AG20443 (cell line): Measurements from ENCODE around the gene PITPNC1.
"Not testable (repeated sequence)": the region's sequence is repeated elsewhere in the genome, so short reads cannot be mapped to it uniquely, and the experiment has no call there.

Source experiments
- DNase-seq: peaks from one replicate; pipeline ENCODE4 v3.0.0; 2012; ENCODE audit warnings: low spot score, mixed read lengths

Gene PITPNC1

DNA sequence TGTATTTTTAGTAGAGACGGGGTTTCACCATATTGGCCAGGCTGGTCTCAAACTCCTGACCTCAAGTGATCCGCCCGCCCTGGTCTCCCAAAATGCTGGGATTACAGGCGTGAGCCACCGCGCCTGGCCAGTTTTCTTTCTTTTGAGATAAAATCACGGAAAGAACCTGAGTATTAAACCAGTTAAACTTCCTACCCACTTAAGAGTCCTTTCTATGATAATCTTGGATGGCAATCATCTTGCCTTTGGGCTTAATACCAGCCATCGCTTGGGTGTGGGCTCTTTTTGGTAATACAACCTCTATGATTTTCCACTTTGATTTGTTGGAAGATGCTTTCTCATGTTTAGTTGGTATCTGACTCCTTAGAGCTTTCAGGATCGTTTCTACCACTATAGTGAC, 24.0 kb downstream of the PITPNC1 start:
- DNase-seq = no peak

GRCh38 chr17:67401598-67402504, 24.8 kb downstream of the PITPNC1 start:
- DNase-seq = no peak

GRCh38 chr17:67403065-67403464, 26.0 kb downstream of the PITPNC1 start:
- no peak for DNase-seq

DNA sequence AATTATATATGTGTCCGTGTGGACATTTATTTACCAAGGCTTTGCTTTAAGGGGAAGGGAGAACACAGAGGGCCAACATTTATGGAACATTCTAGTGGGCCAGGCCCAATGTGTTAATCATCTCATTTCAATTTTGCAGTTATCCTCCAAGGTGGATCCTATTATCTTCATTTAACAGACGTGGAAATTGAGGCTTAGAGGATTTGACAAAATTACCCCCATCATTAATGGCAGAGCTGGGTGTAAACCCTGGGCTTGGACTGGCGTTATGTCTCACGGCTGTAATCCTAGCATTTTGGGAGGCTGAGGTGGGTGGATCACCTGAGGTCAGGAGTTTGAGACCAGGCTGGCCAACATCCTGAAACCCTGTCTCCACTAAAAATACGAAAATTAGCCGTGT, 26.4 kb downstream of the PITPNC1 start:
- DNase-seq = no peak

DNA sequence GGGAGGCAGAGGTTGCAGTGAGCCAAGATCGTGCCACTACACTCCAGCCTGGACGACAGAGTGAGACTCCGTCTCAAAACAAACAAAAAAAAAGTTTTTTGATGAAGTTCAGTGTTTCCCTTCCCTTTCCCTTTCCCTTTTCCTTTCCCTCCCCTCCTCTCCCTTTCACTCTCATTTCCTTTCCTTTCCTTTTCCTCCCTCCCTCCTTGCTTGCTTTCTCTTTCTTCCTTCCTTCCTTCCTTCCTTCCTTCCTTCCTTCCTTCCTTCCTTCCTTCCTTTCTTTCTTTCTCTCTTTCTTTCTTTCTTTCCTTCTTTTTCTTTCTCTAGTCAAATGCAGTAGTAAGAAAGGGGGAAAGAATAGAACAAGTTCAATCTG, 31.4 kb downstream of the PITPNC1 start:
- not testable (repeated sequence) for DNase-seq

- no peak for DNase-seq
Measured at GRCh38 chr17:67411397-67411796, 34.3 kb downstream of the PITPNC1 start.

DNA sequence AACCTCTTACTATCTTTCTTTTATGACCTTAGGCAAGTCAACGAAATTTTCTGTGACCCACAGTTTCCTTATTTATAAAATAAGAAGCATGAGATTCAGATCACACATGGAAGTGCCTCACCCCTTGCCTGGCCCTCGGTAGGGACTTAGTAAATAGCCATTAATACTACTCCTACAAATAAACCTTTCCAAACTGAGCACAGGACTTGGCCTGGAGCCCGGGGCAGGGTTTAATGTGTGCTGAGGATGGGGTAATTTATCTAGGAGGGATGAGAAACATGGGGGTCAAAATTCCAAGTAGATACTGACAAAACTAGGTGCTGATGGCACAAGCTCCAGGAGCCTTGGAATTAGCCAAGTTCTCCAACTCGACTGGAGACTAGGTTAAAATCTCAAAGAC, 35.0 kb downstream of the PITPNC1 start:
- no peak for DNase-seq

- DNase-seq = no peak
Measured at GRCh38 chr17:67412941-67413340, 35.9 kb downstream of the PITPNC1 start.

- DNase-seq = no peak
Measured at GRCh38 chr17:67413388-67413787, 36.3 kb downstream of the PITPNC1 start.

DNA sequence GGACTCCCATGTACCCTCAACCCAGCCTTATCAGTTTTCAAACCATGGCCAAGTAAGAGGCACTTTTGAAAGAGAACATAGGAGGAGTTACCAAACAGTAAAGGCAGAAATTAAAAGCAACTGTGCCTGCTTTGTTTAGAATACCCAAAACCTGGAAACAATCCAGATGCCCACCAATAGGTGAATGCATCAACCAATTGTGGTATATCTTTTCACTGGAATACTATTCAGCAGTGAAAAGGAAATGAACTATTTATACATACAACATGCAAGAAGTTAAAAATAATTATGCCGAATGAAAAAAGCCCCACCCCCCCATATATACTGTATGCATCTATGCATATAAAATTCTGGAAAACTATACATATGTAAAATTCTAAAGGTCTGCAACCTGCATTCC, 37.0 kb downstream of the PITPNC1 start:
- no peak for DNase-seq

DNA sequence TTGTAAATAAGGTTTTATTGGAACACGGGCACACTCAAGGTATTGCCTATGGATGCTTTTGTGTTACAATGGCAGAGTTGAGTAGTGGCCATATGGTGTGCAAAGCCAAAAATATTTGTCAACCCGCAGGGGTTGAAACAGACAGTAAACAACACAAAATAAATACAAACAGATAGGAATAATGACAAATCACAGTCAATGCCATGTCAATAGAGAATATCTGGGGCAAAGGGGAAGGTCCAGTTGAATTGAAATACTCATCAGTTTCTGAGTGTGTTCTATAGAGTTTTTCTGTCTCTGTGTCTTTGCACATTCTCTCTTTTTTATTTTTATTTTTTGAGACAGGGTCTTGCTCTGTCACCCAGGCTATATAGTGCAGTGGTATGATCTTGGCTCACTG, 37.5 kb downstream of the PITPNC1 start:
- no peak for DNase-seq

DNA sequence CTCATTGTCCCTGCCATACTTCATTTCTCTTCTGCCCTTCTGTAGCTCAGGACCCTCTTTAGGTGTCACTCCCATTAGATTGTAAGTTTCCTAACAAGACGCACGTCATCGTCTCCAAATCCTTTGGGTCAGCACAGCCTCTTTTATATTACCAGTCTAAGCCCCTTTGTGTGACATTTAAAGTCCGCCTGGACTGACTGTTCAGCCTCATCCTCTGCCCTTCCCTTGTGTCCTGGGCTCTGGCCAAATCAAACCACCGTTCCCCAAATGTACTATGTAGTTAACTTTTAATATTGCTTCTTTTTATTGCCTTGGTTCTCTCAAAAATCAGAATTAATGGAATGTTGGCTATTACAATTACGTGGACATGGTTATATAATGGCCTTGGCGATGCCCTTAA, 38.2 kb downstream of the PITPNC1 start:
- DNase-seq = no peak

DNA sequence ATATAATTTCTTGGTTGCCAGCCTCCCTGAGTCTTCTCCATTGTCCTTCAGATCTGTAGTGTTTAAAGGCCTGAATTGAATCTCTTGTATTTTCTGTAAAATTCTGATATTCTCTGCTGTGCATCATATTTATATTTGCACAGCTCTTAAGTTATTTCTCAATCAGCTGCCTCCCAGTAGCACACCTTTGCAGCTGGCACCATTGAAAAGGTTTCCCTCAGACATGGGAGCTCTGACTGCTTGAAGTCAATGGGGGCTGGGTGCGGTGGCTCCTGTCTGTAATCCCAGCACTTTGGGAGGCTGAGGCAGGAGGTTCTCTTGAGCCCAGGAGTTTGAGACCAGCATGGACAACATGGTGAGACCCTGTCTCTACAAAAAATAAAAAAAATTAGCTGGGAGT, 40.4 kb downstream of the PITPNC1 start:
- DNase-seq = no peak

DNA sequence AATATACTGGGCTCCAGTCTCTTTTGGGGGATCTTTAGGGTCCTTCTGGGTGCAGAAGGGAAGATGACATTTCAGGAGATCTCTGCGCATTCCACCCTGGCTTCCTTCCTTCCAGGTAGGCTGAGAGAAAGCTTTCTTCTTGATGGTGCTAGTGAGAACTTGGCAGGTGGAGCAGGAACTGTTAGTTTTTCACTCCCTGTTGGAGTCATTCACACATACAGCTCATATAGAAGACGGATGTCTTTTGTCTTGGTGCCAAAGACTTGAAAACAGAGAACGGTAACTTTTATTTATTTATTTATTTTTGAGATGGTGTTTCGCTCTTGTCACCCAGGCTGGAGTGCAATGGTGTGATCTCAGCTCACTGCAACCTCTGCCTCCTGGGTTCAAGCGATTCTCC, 43.9 kb downstream of the PITPNC1 start:
- DNase-seq = no peak

GRCh38 chr17:67421869-67422273, 44.8 kb downstream of the PITPNC1 start:
- peak; percentile 85 for DNase-seq

DNA sequence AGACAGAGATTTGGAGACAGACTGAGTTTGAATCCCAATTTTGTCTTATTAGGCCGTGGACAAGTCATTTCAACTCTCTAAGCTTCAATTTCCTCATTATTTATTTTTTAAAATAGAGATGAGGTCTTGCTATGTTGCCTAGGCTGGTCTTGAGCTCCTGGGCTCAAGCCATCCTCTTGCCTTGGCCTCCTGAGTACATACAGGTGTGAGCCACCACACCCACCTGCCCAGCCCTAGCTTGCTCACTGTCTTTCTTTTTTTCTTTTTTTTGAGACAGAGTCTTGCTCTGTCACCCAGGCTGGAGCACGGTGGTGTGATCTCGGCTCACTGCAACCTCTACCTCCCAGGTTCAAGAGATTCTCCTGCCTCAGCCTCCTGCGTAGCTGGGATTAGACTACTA, 45.2 kb downstream of the PITPNC1 start:
- DNase-seq = not testable (repeated sequence)

DNA sequence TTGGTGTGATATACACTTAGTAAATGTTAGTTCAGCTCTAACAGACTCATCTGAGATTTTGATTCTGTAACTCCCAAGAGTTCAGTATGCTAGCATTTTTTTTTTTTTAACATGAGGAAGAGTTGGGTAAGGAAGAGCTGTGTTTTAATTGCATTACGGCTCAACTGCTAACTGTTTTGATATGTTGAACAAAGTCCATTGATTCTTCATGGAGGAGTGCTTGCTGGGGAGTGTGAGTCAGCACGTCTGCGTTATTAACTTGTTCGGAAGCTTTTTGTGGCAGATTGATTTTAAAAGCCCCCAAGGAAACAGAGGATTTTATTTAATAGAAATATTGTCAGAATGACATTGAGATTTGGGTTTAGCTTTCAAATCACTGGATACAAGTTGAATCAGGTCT, 45.8 kb downstream of the PITPNC1 start:
- DNase-seq = no peak

DNA sequence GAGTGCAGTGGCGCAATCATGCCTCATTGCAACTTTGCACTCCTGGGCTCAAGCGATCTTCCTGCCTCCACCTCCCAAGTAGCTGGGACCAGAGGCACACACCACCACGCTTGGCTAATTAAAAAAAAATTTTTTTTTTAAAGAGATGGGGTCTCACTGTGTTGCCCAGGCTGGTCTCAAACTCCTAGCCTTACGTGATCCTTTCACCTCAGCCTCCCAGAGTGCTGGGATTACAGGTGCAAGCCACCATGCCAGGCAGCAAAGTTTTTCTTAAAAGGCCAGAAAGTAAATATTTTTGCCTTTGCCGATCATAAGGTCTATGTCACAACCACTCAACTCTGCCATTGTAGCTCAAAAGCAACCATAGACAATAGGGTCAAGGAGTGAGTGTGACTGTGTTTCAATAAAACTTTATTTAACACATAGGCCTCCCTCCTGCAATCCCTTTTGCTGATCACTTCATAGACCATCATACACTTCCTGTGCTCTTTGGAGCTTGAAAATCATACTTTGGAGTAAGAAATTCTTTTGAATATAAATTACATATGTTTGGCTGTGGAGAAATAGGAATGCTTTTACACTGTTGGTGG, 48.6 kb downstream of the PITPNC1 start:
- no peak for DNase-seq

DNA sequence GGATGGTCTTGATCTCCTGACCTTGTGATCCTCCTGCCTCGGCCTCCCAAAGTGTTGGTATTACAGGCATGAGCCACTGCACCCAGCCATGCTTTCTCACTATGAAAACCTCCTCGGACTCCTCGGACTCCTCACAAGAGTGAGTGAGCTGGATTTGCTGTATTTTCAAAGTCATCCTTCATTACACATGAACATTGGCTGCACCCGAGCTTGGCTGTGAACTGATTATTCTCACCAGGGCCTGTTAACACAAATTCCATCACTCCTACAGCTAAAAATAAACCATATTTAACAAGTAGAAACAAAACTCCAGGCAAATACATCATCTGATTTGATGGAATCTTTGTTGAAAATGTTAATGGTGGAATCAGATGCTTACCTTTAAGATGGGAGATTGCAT, 50.3 kb downstream of the PITPNC1 start:
- DNase-seq = no peak

- DNase-seq = not testable (repeated sequence)
Measured at GRCh38 chr17:67430515-67430914, 53.4 kb downstream of the PITPNC1 start.

DNA sequence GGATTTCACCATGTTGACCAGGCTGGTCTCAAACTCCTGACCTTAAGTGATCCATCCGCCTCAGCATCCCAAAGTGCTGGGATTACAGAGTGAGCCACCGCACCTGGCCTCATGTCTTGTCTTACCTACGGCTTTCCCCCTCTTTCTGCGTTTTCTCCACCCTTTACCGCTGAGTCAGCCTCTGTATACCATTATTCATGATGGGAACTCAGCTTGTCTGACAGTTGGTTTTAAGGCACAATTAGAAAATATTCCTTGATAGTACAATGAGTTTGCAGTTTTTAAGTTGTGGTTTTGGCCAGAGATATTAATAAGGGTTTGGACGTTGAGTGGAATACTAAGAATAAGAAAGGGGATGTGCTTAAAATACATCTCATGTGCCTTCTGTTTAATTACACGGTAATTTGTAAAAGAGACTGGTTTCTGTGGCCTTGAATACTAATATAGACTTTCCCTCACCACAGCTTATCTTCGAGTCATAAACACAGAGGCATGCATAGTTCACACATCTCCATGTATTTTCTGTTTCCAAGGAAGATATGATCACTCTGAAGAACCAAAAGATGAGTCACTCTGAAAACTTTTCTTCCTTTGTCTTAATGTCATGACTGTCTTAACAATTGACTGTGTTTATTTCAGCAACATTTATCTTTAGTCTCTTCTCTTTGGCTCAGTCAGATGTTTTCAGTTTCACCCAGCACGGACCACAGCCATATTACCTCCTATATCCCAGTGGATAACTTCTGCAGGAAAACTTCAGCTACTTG, 54.4 kb downstream of the PITPNC1 start:
- peak; percentile 74 for DNase-seq

DNA sequence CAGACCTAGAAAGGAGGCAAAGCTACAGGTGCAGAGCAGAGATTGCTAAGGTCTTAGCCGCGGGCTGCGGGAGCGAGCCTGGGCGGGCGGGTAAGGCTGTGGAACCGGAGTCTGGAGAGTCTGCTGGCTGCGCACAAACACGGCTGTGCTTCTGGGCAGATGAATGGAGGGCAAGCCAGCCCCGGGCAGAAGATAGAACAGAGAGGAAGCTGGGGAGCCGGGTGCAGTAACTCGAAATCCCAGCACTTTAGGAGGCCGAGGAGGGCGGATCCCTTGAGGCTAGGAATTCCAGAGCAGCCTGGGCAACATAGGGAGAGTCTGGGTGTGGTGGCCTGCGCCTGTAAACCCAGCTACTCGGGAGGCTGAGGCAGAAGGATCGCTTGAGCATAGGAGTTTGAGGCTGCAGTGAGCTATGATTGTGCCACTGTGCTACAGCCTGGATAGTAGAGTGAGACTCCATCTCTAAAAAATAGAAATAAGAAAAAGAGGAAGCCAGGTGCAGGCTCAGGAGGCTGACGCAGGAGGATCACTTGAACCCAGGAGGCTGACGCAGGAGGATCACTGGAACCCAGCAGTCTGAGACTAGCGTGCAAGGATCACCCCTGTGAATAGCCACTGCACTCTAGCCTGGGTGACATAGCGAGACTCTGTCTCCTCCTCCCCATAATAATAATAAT, 56.3 kb downstream of the PITPNC1 start:
- no peak for DNase-seq
